Epithelial cell of esophagus (primary cell): ENCODE measurements around the gene DNAH17.

Experiments
- DNase-seq: peaks from one replicate; pipeline ENCODE4 v3.0.0; 2010; ENCODE audit warnings: low read depth
- H3K4me3 ChIP-seq: 2 replicates; pipeline ENCODE4 v1.5.1; 2011; ENCODE audit warnings: mild to moderate bottlenecking, low read length, control low read depth
- CTCF ChIP-seq: IDR thresholded peaks from 2 replicates; pipeline ENCODE4 v1.5.1; 2011; ENCODE audit warnings: low read depth, mild to moderate bottlenecking, low read length, control low read depth, inconsistent platforms; ENCODE audit not compliant: insufficient read depth; ENCODE audit errors: missing control alignments

Gene DNAH17

GRCh38 chr17:78493853-78494695, 83.1 kb downstream of the DNAH17 start:
- no peak for TF ChIP-seq CTCF
- no peak overlapping the region for H3K4me3 ChIP-seq

GRCh38 chr17:78493450-78493849, 83.7 kb downstream of the DNAH17 start:
- DNase-seq: no peak
- TF ChIP-seq CTCF: no peak
- H3K4me3 ChIP-seq: no peak overlapping the region

More at GRCh38 chr17:78493853-78494695, 83.1 kb downstream of the DNAH17 start:
- DNase-seq: no peak

- TF ChIP-seq CTCF: no peak
- DNase-seq: no peak
These were observed 84.9 kb downstream of the DNAH17 start for GRCh38 chr17:78492116-78492799.

GRCh38 chr17:78491236-78492115, 85.7 kb downstream of the DNAH17 start:
- H3K4me3 ChIP-seq: no peak overlapping the region
- no peak for TF ChIP-seq CTCF
- DNase-seq: no peak

More at GRCh38 chr17:78492116-78492799, 84.9 kb downstream of the DNAH17 start:
- no peak overlapping the region for H3K4me3 ChIP-seq

GRCh38 chr17:78490673-78491072, 86.5 kb downstream of the DNAH17 start:
- DNase-seq: no peak
- H3K4me3 ChIP-seq: no peak overlapping the region

More at GRCh38 chr17:78490673-78491072, 86.5 kb downstream of the DNAH17 start:
- TF ChIP-seq CTCF: no peak
